ENCODE results near the gene ZNF488. TPM values are rescaled to one million over a fixed set of nuclear protein-coding genes. Genes with fewer than 3 reads are reported as not detected.

Gene ZNF488
- total and polyA plus RNA-seq, 2 experiments from 2014 or later: 0.15 to 1.2 TPM

DNA sequence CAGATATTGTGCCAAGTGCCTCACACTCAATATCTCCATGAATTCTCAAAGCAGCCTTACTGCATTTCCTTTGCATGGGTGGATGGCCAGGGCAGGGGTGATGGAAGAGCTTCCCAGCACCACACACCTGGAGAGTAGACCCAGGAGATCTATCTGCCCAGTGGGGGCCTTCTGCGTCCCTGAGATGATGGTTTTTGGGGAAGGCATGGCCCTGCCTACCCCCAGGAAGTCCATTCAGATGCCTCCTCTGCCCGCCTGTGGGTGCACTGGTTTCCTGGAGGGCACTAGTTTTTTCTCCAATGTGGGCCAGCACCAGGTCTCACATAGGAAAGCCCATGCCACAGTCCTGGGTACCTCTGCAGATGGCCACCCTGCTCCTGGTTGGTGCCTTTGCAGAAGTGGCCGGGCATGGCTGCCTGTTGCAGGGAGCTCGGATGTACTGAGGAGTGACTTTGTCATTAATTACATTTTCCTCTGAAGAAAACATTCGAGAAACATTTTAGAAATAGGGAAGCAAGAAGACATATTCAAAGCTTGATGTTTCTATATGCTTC is 28.2 kb upstream of the ZNF488 start:
- Histone ChIP-seq H3K27ac (no peak overlapping the region), H3K4me3 (no peak overlapping the region), H3K9me3 (ENCODE audit: low read depth) (no peaks in the 10 kb centered on the region), H3K36me3 (no peaks in the 10 kb centered on the region), H3K27me3 (no peaks in the 10 kb centered on the region), H3K4me1 (ENCODE audit: low read depth) (no peaks in the 10 kb centered on the region)
- no peak for DNase-seq (ENCODE audit: low read depth in 1 of 2, low spot score in 1 of 2)
- TF ChIP-seq, protein P1, sequence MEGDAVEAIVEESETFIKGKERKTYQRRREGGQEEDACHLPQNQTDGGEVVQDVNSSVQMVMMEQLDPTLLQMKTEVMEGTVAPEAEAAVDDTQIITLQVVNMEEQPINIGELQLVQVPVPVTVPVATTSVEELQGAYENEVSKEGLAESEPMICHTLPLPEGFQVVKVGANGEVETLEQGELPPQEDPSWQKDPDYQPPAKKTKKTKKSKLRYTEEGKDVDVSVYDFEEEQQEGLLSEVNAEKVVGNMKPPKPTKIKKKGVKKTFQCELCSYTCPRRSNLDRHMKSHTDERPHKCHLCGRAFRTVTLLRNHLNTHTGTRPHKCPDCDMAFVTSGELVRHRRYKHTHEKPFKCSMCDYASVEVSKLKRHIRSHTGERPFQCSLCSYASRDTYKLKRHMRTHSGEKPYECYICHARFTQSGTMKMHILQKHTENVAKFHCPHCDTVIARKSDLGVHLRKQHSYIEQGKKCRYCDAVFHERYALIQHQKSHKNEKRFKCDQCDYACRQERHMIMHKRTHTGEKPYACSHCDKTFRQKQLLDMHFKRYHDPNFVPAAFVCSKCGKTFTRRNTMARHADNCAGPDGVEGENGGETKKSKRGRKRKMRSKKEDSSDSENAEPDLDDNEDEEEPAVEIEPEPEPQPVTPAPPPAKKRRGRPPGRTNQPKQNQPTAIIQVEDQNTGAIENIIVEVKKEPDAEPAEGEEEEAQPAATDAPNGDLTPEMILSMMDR (IDR thresholded peaks at IDR 0.05; ENCODE audit: low read depth, low read length): no peak

DNA sequence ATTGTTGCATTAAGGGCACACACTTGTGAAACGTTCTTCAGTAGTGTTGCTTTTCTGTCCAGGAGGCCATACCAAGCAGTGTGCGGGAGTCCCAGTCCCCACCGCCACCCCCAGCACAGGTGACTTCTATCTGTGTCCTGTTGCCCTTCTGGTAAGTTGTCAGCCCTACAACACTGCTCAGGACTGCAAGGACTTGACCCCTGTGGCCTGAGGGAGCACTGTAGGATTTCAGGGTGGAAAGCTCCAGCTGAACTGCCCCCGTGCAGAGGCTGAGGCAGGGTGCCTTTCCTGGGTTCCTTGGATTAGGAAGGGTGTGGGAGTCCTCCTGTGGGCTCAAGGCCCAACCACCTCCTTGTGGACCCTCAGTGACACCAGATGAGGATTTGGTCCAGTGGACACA is 26.8 kb upstream of the ZNF488 start:
- Histone ChIP-seq H3K27ac (no peak overlapping the region), H3K4me3 (no peak overlapping the region), H3K27me3 (no peaks in the 10 kb centered on the region), H3K4me1 (ENCODE audit: low read depth) (no peaks in the 10 kb centered on the region), H3K36me3 (no peaks in the 10 kb centered on the region), H3K9me3 (ENCODE audit: low read depth) (no peaks in the 10 kb centered on the region)
- no peak for DNase-seq (ENCODE audit: low read depth in 1 of 2, low spot score in 1 of 2)
- TF ChIP-seq, protein P1 (IDR thresholded peaks at IDR 0.05; ENCODE audit: low read depth, low read length): no peak

DNA sequence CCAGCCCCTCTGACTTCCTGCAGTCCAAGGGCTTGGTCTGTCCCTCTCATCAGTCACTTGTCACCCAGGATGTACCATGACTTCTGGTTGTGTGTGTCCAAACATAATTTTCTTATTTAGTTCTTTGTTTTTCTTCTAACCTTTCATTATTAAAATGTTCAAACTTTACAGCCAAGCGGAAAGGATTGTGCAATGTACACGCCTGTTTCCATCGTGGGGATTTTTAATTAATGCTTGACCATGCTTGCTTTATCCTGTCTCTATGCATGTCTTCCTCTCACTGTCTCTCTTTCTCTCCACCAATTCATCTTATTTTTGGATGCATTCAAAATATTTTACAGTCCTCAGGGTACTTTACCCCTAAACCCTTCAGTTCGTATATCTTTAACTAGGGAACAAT is 26.2 kb upstream of the ZNF488 start:
- no peaks in the 10 kb centered on the region for H3K9me3 ChIP-seq (ENCODE audit: low read depth)
- TF ChIP-seq, protein P1 (IDR thresholded peaks at IDR 0.05; ENCODE audit: low read depth, low read length): no peak
- no peak overlapping the region for H3K4me3 ChIP-seq
- H3K27ac ChIP-seq: no peak overlapping the region
- no peaks in the 10 kb centered on the region for H3K36me3 ChIP-seq
- DNase-seq (ENCODE audit: low read depth in 1 of 2, low spot score in 1 of 2): no peak
- no peaks in the 10 kb centered on the region for H3K4me1 ChIP-seq (ENCODE audit: low read depth)
- no peaks in the 10 kb centered on the region for H3K27me3 ChIP-seq

DNA sequence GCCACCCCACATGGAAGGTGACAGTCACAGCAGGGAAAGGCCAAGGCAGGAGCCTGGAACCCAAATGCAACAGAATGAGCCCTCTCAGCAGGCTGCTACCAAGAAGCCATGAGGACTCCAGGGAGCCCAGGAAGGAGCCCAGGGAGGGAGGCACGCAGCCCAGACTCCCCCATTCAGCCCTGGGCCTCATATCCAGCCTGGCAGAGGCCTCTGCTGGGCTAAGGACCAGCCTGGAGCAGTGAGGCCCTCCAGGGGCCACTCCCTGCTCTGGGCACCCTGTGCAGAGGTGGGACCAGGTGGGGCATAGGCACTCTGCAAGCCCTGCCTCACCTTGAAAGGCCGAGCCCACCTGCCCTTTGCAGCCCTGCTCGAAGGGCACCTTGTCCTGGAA is 25.8 kb upstream of the ZNF488 start:
- TF ChIP-seq, protein P1 (IDR thresholded peaks at IDR 0.05; ENCODE audit: low read depth, low read length): no peak
- Histone ChIP-seq H3K4me3 (no peak overlapping the region), H3K4me1 (ENCODE audit: low read depth) (no peaks in the 10 kb centered on the region), H3K27me3 (no peaks in the 10 kb centered on the region), H3K27ac (no peak overlapping the region), H3K9me3 (ENCODE audit: low read depth) (no peaks in the 10 kb centered on the region), H3K36me3 (no peaks in the 10 kb centered on the region)
- no peak for DNase-seq (ENCODE audit: low read depth in 1 of 2, low spot score in 1 of 2)

DNA sequence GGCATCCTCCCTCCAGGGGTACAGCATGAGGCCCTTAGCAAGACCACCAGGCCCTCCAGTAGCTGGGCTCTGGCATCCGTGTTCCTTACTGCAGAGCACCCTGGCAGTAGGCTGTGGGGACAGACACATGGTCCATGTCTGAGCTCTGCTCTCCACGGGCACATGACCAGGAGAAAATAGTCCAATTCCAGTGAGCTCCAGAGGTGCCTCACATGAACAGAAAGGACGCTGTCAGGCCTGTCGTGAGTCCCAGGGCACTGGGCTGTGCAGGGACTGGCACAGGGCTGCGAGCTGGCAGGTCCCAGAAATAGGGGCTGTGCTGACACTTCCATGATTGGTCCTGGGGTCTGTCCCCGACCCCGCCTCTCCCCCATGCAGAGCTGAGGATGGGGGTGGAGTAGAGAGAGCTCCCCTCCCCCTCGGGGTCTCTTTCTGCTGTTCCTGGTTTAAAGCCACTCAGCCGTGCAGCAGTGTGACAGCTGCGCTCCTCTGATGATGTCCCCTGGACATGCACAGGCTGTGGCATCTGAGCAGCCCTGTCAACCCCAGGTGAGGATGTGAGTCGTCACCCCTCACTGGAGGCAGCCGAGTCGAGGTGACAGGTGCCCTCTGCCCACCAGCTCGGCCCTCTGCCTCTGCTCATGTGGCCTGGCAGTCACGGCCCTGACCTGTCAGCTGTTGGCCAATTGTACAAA is 25.2 kb upstream of the ZNF488 start:
- Histone ChIP-seq H3K9me3 (ENCODE audit: low read depth) (no peaks in the 10 kb centered on the region), H3K4me3 (no peak overlapping the region), H3K27ac (no peak overlapping the region), H3K4me1 (ENCODE audit: low read depth) (no peaks in the 10 kb centered on the region), H3K36me3 (no peaks in the 10 kb centered on the region), H3K27me3 (no peaks in the 10 kb centered on the region)
- DNase-seq (ENCODE audit: low read depth in 1 of 2, low spot score in 1 of 2): no peak
- TF ChIP-seq, protein P1 (IDR thresholded peaks at IDR 0.05; ENCODE audit: low read depth, low read length): no peak
